Hematopoietic multipotent progenitor cell treated with erythropoietin and hydrocortisone succinate and interleukin-3 and kit ligand, for 8 days (in vitro differentiated cells): ENCODE results near the gene ROR2.
A peak's percentile ranks its signal among the peaks of the same experiment; 100 is the strongest.

Source experiments
- DNase-seq: peaks from one replicate; pipeline ENCODE4 v3.0.0-alpha.2; 2015

ROR2 gene

DNA sequence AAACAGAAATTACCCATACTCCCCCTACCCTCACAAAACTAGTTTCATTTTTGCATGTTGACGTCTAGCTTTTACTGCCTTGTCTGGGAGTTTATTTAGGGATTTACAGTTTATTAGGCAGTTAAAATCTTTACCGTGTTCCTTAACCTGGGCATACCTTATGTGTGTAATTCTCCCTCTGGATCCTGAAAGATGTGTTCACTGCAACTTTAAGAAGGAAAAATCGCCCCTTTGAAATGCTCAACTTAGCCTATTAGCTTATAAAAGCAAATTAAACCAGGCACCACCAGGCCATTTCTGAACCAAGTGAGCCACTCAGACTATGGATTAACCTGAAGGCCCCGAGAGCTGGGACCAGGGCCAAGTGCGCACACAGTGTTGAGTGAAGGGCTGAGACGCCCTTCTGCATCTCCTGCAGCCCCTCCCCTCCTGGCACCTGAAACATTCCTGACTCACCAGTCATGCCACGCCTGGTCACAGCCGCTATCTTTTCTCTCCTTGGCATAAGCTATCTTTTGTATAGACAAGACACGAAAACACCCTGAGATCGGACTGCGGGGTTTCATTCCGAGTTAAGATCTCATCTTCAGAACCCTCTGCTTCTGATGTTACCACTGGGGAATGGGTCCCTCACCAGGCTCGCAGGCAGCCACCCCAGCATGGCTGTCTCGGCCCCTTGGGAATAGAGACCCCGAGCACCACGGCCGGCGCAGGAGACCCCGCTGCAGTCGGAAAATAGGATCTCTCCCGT is 111.9 kb downstream of the ROR2 start:
- DNase-seq, result peak; percentile 33

DNA sequence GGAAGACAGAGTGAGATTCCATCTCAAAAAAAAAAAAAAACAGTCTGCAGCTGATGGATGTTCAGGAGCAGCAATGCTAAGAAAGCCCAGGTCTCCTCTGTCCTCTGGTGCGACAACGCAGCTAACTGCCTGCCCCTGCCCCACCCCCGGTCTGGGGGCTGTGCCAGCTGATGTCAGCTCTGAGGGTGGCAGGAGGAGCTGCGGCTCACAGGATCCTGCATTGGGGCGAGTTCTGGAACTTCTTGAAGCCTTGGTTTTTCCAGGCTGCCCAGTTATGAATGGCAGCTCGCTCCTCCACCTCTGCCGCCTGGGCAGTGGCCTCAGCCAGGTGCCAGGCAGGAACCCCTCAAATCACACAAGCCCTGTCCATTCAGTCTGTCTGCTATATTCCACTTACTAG is 113.5 kb downstream of the ROR2 start:
- DNase-seq, result no peak

DNA sequence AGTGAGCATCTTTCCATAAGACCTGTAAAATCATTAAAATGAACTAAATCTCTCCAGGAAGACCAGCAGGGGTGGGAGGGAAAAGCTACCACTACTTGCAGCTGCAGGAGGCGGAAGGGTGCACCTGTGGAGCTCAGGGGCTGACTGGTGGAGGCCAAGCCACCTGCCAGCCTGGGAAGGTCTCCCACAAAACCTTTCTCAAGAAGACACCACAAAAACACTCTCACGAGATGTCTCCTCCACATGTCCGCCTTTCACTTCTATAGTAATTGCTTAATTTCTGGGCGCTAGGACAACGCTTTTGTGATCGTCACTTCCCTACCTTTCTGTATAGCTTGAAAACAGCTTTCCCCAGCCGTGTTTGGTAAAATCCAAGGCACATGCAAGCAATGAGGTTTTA is 114.4 kb downstream of the ROR2 start:
- DNase-seq, result no peak

DNA sequence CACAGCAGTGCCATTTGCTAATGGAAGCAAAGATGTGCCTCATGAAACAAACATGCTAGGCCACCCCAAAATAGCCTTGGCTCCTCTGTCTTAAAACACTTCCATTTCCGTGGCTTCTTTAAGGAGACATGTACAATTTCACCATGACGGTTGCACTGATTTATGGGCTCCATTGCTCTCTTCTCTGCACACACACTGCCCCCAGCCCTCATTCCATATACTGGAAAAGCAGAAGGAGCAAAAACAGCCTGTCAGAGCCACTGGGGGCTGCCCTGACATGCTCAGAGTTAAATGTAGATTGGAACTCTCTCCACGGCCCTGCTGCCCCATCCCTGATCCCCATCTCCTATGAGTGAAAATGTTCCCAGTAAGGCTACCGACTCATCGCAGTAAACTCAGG is 114.8 kb downstream of the ROR2 start:
- DNase-seq, result no peak

DNA sequence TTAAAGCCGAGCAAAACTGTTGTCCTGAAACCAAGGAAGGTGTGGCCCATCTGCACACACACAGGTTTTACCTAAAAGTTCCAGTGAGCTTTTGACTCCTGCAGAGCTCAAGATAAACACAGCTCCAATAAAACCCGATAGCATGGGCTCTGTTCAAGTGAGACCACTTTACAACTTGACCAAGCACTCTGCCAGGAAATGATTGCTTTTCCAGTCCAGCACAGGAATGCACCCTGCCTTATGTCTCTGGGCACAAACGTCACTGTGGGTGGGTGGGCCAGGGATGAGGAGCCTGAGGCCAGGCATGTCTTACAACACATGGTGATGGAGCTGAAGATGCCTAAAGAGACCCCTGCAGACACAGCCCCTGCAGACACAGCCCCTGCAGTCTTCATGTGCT is 115.3 kb downstream of the ROR2 start:
- no peak for DNase-seq

DNA sequence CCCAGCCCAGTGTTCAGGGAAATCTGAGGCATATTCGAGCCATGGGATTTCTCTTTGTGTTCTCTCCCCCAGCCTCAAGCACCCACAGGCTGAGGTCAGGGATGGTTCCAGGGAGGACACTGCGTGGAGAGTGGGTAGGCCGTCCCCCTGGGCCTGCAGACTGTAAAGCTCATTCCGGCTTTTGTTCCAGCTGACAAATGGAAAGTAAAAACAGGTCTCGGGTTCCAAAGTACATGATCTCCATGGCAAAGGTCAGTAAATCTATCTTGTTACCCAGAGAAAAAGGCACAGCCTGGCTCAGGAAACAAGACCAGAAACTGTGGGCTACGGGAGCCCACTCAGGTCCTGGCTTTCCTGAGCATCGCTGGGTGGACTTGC is 116.2 kb downstream of the ROR2 start:
- DNase-seq, result no peak

DNA sequence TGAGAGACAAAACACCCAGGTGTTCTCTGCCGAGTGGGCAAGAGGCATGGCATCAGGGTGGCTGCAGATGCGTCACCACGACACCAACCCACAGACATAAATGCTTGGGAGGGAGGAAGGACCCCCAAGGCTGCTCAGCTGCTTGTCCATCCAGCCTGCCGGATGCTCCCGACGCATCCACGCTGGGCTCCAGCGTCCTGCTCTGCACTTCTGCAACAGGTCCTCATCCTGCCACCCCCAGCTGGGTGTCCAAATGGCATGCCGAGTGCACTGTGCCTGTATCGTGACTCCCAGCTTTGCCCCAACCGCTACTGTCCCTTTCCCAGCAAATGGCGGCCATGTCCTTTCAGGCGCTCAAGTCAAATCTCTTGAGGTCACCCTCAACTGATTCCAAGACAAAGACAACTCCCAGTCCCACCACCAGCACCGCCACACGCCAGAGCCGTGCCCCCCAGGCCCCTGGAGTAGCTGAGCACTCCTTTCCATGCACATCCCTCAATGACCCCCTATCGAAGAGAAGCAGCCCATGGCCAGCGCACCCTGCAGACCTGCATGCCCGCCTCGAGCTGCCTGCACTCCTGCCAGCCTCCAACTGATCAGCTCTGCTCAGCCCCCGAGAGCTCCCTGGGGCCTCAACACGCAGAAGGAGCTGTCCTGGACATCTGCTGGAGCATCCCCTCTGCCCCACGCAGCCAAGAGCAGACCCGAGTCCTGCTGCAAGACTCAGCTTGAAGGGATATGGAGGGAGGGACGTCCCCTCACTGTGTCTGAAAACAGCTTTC is 116.7 kb downstream of the ROR2 start:
- no peak for DNase-seq

DNA sequence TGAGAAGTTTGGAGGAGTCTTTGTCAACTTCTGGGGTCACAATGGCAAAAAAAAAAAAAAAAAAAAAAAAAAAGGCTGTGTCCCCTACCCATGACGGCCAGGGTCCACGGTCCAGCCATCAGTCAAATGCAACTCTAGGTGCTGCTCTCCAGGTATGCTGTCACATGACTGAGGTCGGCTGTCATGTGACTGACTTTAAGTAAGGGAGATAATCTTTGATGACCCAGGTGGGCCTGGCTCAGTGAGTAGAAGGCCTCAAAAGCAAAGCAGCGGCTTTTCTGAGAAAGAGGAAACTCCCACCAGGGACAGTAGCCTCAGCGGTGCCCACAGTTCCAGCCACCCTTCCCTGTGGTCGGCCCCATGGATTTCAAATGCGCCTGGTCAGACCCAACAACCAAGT is 117.7 kb downstream of the ROR2 start:
- no peak for DNase-seq

DNA sequence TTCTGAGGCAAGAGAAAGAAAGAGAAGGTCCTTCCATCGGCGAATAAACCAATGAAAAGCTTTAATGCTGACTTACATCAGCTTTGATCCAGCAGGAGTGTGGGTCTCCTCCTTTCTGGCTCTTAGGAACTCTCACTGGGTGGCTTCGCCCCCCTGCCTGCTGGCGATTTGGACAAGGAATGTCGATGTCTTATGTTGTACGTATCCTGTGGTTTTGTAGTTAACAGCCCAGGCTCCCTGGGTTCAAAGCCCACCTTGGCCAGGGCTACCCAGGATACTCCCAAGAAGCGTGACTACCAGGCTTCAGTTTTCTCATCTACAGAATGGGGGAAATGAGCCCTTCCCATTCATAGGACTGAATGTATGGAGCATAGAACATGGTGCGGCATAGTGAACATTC is 124.2 kb downstream of the ROR2 start:
- DNase-seq, result no peak

DNA sequence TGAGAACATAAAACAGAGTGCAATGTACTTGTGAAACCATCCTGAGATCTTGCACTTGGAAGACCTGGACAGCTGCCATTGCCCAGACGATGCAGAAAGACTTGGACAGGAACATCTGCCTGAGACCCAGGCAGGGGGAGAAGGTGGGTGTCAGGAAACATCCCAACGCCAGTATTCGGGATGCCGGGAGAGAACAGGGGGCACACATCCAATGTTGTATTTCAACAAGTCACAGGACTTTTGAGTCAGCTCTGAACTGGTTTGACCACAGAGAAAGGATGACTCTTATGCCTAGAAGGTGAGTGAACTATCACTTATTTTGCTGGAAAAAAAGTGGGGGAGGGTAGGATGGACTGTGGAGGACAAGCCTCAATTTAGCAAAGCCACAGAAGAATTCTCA is 124.6 kb downstream of the ROR2 start:
- no peak for DNase-seq

DNA sequence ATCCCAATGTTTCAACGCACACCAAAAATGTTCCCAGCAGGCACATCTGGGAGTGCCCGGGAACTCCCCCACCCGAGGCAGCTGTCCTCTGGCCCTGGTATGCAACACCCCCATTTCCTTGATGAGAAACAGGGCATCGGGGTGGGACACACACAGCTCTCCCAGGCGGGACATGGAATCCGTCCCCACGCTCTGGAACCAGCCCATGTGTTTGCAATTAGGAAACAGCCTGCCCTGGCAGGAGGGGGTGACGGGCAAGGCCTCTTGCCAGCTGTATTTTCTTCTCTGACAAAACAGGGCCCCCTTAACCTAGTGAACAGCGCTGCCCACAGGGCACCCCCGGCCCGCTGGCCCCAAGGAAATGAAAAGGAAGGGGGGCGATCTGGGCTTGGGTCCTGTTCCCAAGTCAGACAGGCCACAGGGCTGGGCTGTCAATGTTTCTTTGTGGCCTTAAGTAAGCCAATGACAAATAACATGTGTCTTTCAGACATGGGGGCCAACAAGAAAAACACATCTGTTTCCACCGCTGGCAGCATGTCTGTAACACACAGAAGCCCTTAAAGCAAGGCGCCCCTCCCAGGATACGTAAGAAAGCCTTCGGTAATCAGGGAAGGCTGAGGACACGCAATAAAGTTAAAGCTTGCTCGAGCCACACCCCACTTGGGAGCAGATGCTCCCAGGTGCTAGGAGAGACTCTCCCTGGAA is 125.3 kb downstream of the ROR2 start:
- DNase-seq, result no peak

DNA sequence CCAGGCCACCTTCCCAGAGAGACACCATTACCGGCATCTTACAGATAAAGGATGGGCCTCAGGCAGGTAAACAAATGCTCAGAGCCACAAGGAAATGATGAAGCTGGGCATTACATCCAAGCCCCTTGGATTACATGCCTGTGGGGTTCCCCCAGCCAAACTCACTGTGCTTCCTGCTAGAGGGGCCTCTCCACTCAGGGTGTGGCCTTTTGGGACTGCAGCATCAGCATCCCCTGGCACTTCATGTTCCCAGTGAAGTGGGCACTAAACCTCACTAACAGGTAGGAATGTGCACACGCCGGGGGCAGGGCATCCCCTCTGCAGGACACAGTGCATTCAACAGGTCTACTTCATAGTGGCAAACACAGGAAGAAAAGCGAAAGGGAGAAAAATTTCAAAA is 125.9 kb downstream of the ROR2 start:
- DNase-seq, result no peak

DNA sequence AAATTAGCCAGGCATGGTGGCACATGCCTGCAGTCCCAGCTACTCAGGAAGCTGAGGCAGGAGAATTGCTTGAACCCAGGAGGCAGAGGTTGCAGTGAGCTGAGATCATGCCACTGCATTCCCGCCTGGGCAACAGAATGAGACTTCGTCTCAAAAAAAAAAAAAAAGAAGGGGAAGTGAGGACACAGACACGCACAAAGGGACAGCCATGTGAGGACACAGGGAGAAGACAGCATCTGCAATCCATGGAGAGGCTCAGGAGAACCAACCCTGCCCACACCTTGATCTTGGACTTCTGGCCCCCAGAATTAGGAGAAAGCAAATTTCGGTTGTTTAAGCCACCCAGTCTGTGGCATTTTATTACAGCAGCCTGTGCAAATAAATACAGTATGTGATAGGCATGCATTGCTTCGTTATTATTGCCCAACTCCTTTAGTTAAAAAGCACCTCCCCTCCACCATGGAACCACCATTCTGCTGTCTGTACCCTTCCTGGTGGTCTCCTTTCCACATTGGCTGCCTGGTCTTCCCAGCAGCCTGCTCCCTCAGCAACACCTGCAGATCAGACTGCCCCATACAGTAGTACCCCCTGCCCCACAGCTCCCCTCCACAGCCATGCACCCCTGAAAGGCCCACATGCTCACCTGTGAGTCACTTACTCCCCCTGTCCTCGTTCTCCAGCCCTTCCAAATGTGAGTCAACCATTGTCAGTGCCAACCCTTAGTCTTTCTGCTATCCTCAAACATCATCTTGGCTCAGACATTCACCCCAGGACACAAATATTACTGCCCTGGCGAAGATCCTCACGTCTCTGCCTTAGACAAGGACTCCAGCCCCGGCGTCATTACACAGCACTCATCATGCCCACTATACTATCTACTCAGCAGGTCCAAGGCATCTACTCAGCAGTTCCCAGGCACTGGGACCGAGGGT is 128.8 kb downstream of the ROR2 start:
- DNase-seq, result no peak

DNA sequence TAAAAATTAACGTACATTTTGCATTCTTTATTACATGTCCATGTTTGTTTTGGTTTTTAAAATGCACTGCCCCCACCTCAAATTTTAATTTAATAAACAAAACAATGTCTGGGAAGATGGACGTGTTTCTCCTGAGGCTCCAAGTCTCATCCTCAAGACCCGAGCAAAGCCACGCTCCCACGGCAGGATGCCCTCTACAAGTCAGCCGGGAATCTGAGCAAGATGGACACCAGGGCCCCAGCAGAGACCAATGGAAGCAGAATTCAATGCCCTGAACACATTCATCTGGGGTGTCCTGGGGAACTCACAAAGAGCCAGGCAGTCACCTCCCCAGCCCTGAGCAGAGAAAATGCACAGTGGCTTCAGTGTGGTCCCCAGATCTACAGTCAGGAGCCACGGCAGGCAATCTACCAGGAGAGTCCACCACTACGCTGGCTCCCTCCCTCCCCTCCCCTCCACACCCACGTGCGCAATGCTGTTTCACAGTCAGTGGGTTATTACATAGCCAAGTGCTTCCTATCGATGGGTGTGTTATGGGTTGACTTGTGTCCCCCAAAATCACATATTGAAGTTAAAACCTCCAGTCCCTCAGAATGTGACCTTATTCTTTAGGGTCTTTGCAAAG is 129.8 kb downstream of the ROR2 start:
- DNase-seq, result no peak

DNA sequence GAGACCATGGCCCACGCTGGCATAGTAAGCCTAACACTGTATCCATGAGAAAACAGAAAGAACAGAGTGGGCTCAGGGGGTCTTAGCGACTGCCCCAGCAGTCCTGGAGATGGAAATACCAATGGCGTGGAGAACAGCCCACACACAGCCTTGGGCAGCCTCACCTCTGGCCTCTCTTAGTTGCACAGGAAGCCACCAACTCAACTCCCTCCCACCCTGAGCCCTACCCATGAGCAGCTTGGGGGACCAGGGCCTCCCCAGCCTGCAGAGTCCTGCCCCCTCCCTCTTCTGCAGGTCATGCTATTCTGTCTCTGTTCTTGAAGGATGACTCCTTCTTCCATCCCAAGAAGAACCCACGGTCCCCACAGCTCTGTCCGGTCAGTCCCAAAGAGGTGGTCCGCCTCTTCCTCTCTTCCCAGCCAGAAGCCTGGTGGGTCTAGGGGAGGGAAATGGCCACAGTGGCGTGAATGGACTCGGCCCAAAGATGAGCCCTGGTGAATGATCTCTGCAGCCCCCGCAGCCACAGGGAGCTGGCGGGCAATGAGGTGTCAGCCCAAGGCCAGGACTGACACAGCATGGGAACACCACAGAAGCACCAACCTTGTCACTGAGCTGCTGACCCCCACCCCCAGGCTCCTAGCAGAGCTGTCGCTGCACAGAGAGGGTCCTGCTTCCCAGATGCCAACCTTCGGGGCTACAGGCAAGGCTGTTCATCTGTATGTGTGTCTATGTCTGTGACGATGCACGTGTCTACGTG is 131.2 kb downstream of the ROR2 start:
- DNase-seq, result no peak

DNA sequence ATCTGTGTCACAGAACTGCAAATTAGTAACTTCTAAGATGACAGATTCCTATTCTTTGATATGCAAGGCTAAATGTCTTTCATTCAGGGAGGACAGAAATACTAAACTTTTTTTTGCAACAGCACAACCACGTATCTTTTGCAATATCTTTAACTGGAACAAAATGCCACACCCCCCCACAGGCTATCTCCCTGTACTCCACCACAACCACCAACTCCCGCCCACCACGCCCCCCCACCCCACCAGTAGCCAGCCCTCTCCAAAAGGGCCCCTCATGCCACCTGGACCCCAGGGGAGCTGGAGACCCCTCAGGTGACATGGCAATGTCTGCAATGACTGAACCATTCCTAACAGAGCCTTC is 131.8 kb downstream of the ROR2 start:
- peak; percentile 27 for DNase-seq

DNA sequence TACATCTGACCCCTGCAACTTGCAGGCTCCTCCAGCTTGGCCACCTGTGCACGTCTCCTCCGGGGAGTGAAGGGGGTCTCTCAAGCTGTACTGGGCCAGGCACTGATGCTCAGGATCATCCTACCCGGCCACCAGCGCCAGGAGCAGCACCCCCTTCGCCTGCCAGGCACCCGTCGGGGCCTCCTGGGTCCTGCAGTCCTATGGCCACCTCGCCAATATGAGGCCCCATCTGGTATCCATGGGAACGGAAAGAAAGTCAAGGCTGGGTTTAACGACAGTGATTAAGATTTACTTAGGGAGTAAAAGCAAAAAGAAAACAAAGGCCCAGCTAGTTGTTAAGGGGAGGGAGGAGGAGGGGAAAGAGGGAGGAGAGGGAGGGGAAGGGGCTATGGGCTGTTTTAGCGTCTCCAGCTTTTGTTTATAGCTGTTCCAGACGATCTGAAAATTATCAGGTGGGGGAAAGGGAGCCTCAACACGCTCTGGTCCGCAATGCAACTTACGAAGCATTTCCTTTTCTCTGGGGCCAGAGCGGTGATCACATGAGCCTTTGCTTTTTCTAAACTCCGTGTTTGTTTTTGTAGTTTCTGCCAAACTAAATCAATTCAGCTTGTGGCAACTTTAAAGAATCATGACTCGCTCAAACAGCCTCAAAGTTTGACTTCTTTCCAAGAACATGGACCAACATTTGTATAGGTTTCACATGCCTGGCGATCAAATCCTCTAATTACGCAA is 132.4 kb downstream of the ROR2 start:
- peak; percentile 6 for DNase-seq

DNA sequence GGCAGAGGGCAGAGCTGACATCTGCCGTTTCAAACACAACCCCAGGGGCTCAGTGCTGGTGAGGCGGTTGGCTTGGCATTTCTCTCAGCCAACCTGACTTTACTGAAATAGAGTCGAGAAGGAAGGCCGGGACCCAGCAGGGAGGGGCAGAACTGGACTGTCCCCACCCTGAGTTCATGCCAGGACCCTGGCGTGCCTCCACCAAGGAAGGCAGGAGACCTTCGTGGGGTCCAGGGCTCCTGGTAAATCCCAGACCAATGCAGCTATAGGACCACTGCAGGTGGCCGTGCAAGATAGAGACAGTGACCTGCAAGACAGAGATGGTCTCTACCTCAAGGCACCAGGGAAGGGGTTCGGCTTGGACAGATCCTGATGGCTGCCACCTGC is 132.9 kb downstream of the ROR2 start:
- DNase-seq, result no peak

DNA sequence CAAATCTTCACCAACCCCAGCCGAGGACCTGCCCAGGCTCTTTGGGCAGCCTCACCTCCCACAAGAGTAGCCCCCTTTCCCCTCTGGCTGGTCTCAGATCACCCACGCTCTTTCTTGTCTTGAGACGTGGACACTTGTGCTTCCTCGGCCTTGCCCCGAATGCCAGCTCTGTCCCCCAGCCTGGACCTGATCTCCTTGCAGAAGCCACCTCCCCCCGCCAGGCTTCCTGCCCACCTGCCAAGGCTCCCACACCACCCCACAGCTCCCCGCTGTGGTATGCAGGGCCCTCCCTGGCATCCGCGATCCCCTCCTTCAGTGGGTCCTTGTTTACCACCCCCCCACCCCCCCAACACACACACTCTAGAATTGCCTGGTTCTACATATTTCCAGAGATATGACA is 133.7 kb downstream of the ROR2 start:
- DNase-seq, result no peak

DNA sequence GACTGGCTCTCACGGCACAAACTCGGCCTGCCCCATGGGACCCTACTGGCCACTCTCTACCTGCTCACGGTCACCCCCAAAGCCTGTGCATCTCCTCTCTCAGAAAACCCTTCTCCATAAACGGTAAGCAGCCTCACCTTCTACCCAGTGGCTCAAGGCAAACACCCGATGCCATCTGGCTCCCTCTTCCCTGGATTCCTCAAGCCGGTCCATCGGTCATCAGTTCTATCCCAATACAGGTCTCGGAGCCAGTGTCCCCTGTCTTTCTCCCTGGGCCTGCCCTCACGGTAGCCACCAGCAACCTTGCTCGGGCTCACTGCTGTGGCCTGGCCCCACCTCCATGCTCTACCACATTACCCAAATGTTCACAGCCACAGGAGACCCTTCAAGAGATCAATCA is 134.1 kb downstream of the ROR2 start:
- DNase-seq, result no peak

DNA sequence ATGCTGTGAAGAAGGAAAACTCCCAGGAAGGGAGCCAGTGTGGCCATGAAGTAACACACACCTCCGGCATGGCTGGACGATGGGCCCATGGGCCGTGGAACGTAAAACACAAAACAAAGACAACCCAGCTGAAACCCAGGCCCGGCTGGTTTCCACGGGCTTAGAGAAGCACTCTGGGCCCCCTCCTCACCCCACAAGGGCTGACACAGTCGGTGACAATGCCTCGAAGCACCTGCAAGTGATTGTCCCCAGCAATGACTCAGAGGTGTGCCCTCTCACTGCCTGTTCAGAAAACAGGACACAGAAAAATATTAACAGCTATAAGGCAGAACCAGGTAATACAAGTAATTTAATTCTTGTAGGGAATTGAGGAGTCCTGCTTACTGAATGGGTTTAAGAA is 135.3 kb downstream of the ROR2 start:
- DNase-seq, result no peak
